H1 (cell line): ENCODE data around the gene SPSB1. TPM values are rescaled to one million over a fixed set of nuclear protein-coding genes. Genes with fewer than 3 reads are reported as not detected.

Source experiments
- CTCF ChIA-PET: fragments of 300-600 bp; sonication (Branson Sonifier 250); formaldehyde crosslinking; loops from one replicate; lab custom pipeline; 2021; ENCODE audit not compliant: partially characterized antibody; lab: Charles Lee
- POLR2A ChIA-PET: fragments of 300-600 bp; sonication (Branson Sonifier 250); formaldehyde crosslinking; loops from one replicate; lab custom pipeline; 2021; ENCODE audit warnings: inconsistent platforms; ENCODE audit not compliant: partially characterized antibody; lab: Charles Lee
- DNase-seq, 2 experiments: peaks; one replicate each; pipeline versions ENCODE4 v3.0.0 to v3.0.0-alpha.2; 2010 to 2022; ENCODE audit warnings: low spot score in 2 of 2, low read depth in 1 of 2, mixed read lengths in 1 of 2
- FAIRE-seq: peaks from 2 replicates; lab custom pipeline; 2011; peaks lifted over from hg19 to GRCh38; lab: Jason Lieb, UNC
- H2AFZ ChIP-seq: 2 replicates; pipeline ENCODE4 v1.8.1; 2012; ENCODE audit warnings: low read length, inconsistent platforms
- H2AK5ac ChIP-seq: 2 replicates; pipeline ENCODE4 v1.6.1; 2013; ENCODE audit warnings: low read depth, low read length
- H2BK120ac ChIP-seq: replicated peaks from 2 replicates; pipeline ENCODE3; 2013; ENCODE audit warnings: low read depth, low read length, inconsistent platforms
- H2BK12ac ChIP-seq: 2 replicates; pipeline ENCODE4 v1.6.1; 2013; ENCODE audit warnings: low read depth, low read length
- H2BK15ac ChIP-seq: 2 replicates; pipeline ENCODE4 v1.6.1; 2013; ENCODE audit warnings: low read length
- H2BK20ac ChIP-seq: 2 replicates; pipeline ENCODE4 v1.6.1; 2013; ENCODE audit warnings: low read length
- H2BK5ac ChIP-seq: 2 replicates; pipeline ENCODE4 v1.6.1; 2013; ENCODE audit warnings: low read depth, low read length
- H3K14ac ChIP-seq: 2 replicates; pipeline ENCODE4 v1.6.1; 2013; ENCODE audit warnings: inconsistent platforms; ENCODE audit not compliant: insufficient read length
- H3K18ac ChIP-seq: 2 replicates; pipeline ENCODE4 v1.6.1; 2013; ENCODE audit warnings: low read length; ENCODE audit errors: extremely low read depth
- H3K23ac ChIP-seq: 2 replicates; pipeline ENCODE4 v1.6.1; 2013; ENCODE audit warnings: inconsistent platforms; ENCODE audit not compliant: insufficient read length
- H3K23me2 ChIP-seq: 2 replicates; pipeline ENCODE4 v1.6.1; 2013; ENCODE audit warnings: low read depth, low read length
- H3K27ac ChIP-seq: 2 replicates; pipeline ENCODE4 v1.6.1; 2011; ENCODE audit warnings: low read depth, low read length, inconsistent platforms
- H3K27me3 ChIP-seq, 4 experiments: replicated peaks in 1 of 4; 1 replicate in 1 of 4; 2 replicates in 3 of 4; pipeline versions ENCODE4 v1.6.1 to v1.8.1; 2011 to 2013; ENCODE audit warnings: low read length in 3 of 4, mild to moderate bottlenecking in 3 of 4, inconsistent platforms in 2 of 4, mixed read lengths in 2 of 4, moderate library complexity in 1 of 4; ENCODE audit not compliant: control insufficient read depth in 3 of 4, insufficient read depth in 3 of 4; ENCODE audit errors: extremely low read depth in 1 of 4
- H3K36me3 ChIP-seq, 4 experiments: 2 replicates each; pipeline versions ENCODE4 v1.6.1 to v1.8.1; 2011 to 2013; ENCODE audit warnings: mild to moderate bottlenecking in 4 of 4, low read length in 3 of 4, moderate library complexity in 2 of 4, control low read depth in 1 of 4, inconsistent platforms in 1 of 4; ENCODE audit not compliant: insufficient read depth in 4 of 4, control insufficient read depth in 2 of 4
- H3K4ac ChIP-seq: replicated peaks from 2 replicates; pipeline ENCODE3; 2013; ENCODE audit warnings: low read length, low read depth, mixed read lengths, inconsistent platforms; ENCODE audit not compliant: insufficient read length
- H3K4me1 ChIP-seq, 4 experiments: replicated peaks in 1 of 4; 1 replicate in 1 of 4; 2 replicates in 3 of 4; pipeline versions ENCODE4 v1.6.1 to v1.8.1; 2011 to 2013; ENCODE audit warnings: low read length in 3 of 4, inconsistent platforms in 2 of 4, mixed read lengths in 1 of 4; ENCODE audit not compliant: insufficient read depth in 4 of 4, control insufficient read depth in 3 of 4
- H3K4me2 ChIP-seq, 2 experiments: 2 replicates each; pipeline versions ENCODE4 v1.6.1 to v1.8.1; 2011 to 2013; ENCODE audit warnings: low read depth in 2 of 2, low read length in 2 of 2, control low read depth in 1 of 2, inconsistent platforms in 1 of 2, mild to moderate bottlenecking in 1 of 2; ENCODE audit not compliant: insufficient read depth in 1 of 2
- H3K4me3 ChIP-seq, 4 experiments: fragments of 200-600, 300-600 bp in 1 of 4; sonication (generic), shearing (Covaris generic), sonication (Bioruptor Twin) in 1 of 4; 2 replicates each; pipeline versions ENCODE4 v1.5.1 to v1.8.1; 2011 to 2016; ENCODE audit warnings: low read length in 4 of 4, low read depth in 3 of 4, control low read depth in 2 of 4, inconsistent platforms in 2 of 4, mild to moderate bottlenecking in 2 of 4, mixed read lengths in 1 of 4, moderate library complexity in 1 of 4; ENCODE audit not compliant: insufficient read depth in 2 of 4; ENCODE audit errors: extremely low read depth in 1 of 4
- H3K56ac ChIP-seq: replicated peaks from 2 replicates; pipeline ENCODE3; 2013; ENCODE audit warnings: low read depth, mild to moderate bottlenecking, mixed read lengths, low read length, inconsistent platforms; ENCODE audit not compliant: insufficient read length
- H3K79me1 ChIP-seq: 2 replicates; pipeline ENCODE4 v1.6.1; 2013; ENCODE audit warnings: low read depth, low read length, control low read depth
- H3K79me2 ChIP-seq, 2 experiments: 2 replicates each; pipeline versions ENCODE4 v1.6.1 to v1.8.1; 2012 to 2013; ENCODE audit warnings: low read length in 2 of 2, mild to moderate bottlenecking in 2 of 2, inconsistent platforms in 1 of 2; ENCODE audit not compliant: insufficient read depth in 2 of 2, control insufficient read depth in 1 of 2
- H3K9ac ChIP-seq, 4 experiments: replicated peaks in 1 of 4; 1 replicate in 1 of 4; 2 replicates in 3 of 4; pipeline versions ENCODE4 v1.6.1 to v1.8.1; 2011 to 2013; ENCODE audit warnings: low read depth in 3 of 4, low read length in 3 of 4, control low read depth in 2 of 4, mild to moderate bottlenecking in 2 of 4, moderate library complexity in 2 of 4, inconsistent platforms in 1 of 4; ENCODE audit errors: extremely low read depth in 1 of 4
- H3K9me3 ChIP-seq, 2 experiments: 2 replicates each; pipeline versions ENCODE4 v1.6.1 to v1.8.1; 2012 to 2013; ENCODE audit warnings: mild to moderate bottlenecking in 2 of 2, moderate library complexity in 2 of 2, control low read depth in 1 of 2, inconsistent platforms in 1 of 2, low read depth in 1 of 2, low read length in 1 of 2, mixed read lengths in 1 of 2; ENCODE audit not compliant: insufficient read depth in 2 of 2
- H4K20me1 ChIP-seq, 2 experiments: replicated peaks in 1 of 2; 2 replicates each; pipeline versions ENCODE3 to v1.8.1; 2011 to 2013; ENCODE audit warnings: inconsistent platforms in 2 of 2, low read length in 2 of 2, mild to moderate bottlenecking in 1 of 2; ENCODE audit not compliant: insufficient read depth in 2 of 2, control insufficient read depth in 1 of 2
- H4K5ac ChIP-seq: 2 replicates; pipeline ENCODE4 v1.6.1; 2013; ENCODE audit warnings: low read length, low read depth, mixed read lengths, inconsistent platforms; ENCODE audit not compliant: insufficient read length
- H4K8ac ChIP-seq: 2 replicates; pipeline ENCODE4 v1.8.0; 2013; ENCODE audit warnings: mild to moderate bottlenecking, moderate library complexity, low read length, inconsistent platforms; ENCODE audit not compliant: insufficient read depth; ENCODE audit errors: extremely low read depth
- H4K91ac ChIP-seq: replicated peaks from 2 replicates; pipeline ENCODE3; 2013; ENCODE audit warnings: low read length, mixed read lengths, inconsistent platforms; ENCODE audit not compliant: insufficient read length
- BACH1 ChIP-seq: IDR thresholded peaks from 2 replicates; pipeline ENCODE4 v1.6.1; 2012; ENCODE audit warnings: low read length, improper control_type of control experiment
- CREB1 ChIP-seq: IDR thresholded peaks from 2 replicates; pipeline ENCODE4 v1.6.1; 2012; ENCODE audit warnings: inconsistent platforms
- EP300 ChIP-seq, 2 experiments: IDR thresholded peaks; 1 replicate in 1 of 2; 2 replicates in 1 of 2; pipeline ENCODE4 v1.6.1; 2011 to 2012; ENCODE audit warnings: low read depth in 2 of 2, low read length in 2 of 2, mild to moderate bottlenecking in 2 of 2, borderline replicate concordance in 1 of 2, inconsistent platforms in 1 of 2, moderate library complexity in 1 of 2
- NRF1 ChIP-seq: IDR thresholded peaks from 2 replicates; pipeline ENCODE4 v1.6.1; 2011; ENCODE audit warnings: mild to moderate bottlenecking, low read depth, low read length, improper control_type of control experiment
- PHF8 ChIP-seq: fragments of 200-600 bp; sonication (generic); conservative IDR thresholded peaks from 2 replicates; pipeline ENCODE4 v1.7.1; 2012; ENCODE audit warnings: low read depth, mild to moderate bottlenecking, inconsistent platforms, low read length, moderate library complexity
- SIN3A ChIP-seq, 2 experiments: IDR thresholded peaks in 1 of 2; conservative IDR thresholded peaks in 1 of 2; 2 replicates each; pipeline ENCODE4 v1.6.1; 2011 to 2012; ENCODE audit warnings: low read length in 2 of 2, improper control_type of control experiment in 1 of 2, low read depth in 1 of 2, mild to moderate bottlenecking in 1 of 2
- TCF12 ChIP-seq: IDR thresholded peaks from 2 replicates; pipeline ENCODE4 v1.6.1; 2011; ENCODE audit warnings: low read depth, mild to moderate bottlenecking, low read length
- WGBS, 2 experiments: shearing (Covaris generic) in 1 of 2; methylation state at CpG; one replicate each; pipeline versions ENCODE4 v1.1.6 to v1.1.7; 2013 to 2015; ENCODE audit warnings: low lambda C conversion rate in 2 of 2, mixed read lengths in 2 of 2, inconsistent platforms in 1 of 2, low coverage in 1 of 2, missing lambda C conversion rate in 1 of 2; ENCODE audit not compliant: insufficient replicate concordance in 2 of 2, insufficient coverage in 1 of 2, insufficient read length in 1 of 2; ENCODE audit errors: extremely low coverage in 1 of 2, missing lambda C conversion rate in 1 of 2; 5-methylcytosine and 5-hydroxymethylcytosine counted together
- polyA plus RNA-seq, 7 experiments: library from polyadenylated mRNA; depleted of rRNA in 3 of 7; stranded (reverse) in 5 of 7; unstranded in 2 of 7; fragments of >200 nt in 5 of 7; fragments of 200-250 nt in 2 of 7; gene quantifications; 1 replicate in 5 of 7; 2 replicates in 1 of 7; 4 replicates in 1 of 7; pipeline versions ENCODE4 v1.2.1 to v1.2.3, GENCODE V29; 2011 to 2013; ENCODE audit warnings: missing spikeins in 2 of 7, mixed read lengths in 2 of 7
- total RNA-seq: library from RNA; stranded (reverse); fragmentation: NEBNext Ultra II Directional; extraction: Animal tissue kit (Norgen Biotek cat#: 25700); gene quantifications from 2 replicates; pipeline ENCODE4 v1.2.1, GENCODE V29; 2021
- TF ChIP-seq, protein P1 (sequence below): IDR thresholded peaks from 2 replicates; pipeline ENCODE4 v1.6.1; 2011; ENCODE audit warnings: low read depth, mild to moderate bottlenecking, low read length; ENCODE audit not compliant: insufficient read depth
- TF ChIP-seq, protein P2 (sequence below): IDR thresholded peaks from 2 replicates; pipeline ENCODE4 v1.6.1; 2012; ENCODE audit warnings: inconsistent platforms

Gene SPSB1
- total and polyA plus RNA-seq, 2 of the 8 experiments (the other 6 are each of a cell fraction or from before 2014, with no cell fraction given): 5.3 to 6.4 TPM

DNA sequence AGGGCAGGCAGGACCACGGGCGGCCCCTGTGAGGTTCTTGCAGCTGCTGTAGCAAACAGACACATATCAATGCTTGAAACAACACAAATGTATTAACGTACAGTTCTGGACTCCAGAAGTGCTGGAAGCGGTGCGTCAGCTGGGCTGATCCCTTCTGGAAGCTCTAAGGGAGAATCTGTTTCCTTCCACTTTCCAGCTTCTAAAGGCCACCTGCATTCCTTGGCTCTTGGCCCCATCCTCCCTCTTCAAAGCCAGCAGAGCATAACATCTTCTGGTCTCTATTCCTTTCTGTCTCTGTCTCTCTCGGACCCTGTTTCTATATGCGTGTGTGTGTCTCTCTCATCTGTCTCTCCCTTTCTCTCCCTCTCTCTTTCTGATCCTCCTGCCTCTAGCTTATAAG, 102.3 kb downstream of the SPSB1 start:
- no peak overlapping the region for H2AFZ ChIP-seq
- H3K27ac ChIP-seq: no peak overlapping the region
- POLR2A ChIA-PET: no interaction called here
- no peak overlapping the region for H2AK5ac ChIP-seq
- no peak overlapping the region for H2BK12ac ChIP-seq
- H3K9ac ChIP-seq: no peak overlapping the region
- H3K4me1 ChIP-seq: peaks cover 0 to 5% (median under 1%) of the 10 kb centered on the region in 4 experiments; a peak in 4 of 7 replicates
- no peak overlapping the region for H3K18ac ChIP-seq
- CTCF ChIA-PET: interaction anchor here (1.1 kb wide), 2 partner anchors 8 to 128 kb away, joined by 3 read pairs; no protein-coding TSS in a partner anchor
- no peak overlapping the region for H3K4me2 ChIP-seq
- no peak overlapping the region for H3K56ac ChIP-seq
- H2BK20ac ChIP-seq: no peak overlapping the region
- no peaks in the 10 kb centered on the region for H3K79me2 ChIP-seq
- no peak overlapping the region for H2BK15ac ChIP-seq
- peaks cover 2 to 4% of the 10 kb centered on the region in 2 experiments; a peak in 1 of 4 replicates for H3K9me3 ChIP-seq
- no peak overlapping the region for H3K4me3 ChIP-seq
- H2BK5ac ChIP-seq: no peak overlapping the region
- no peak overlapping the region for H3K23ac ChIP-seq
- H3K79me1 ChIP-seq: no peaks in the 10 kb centered on the region
- H2BK120ac ChIP-seq: no peak overlapping the region
- H4K8ac ChIP-seq: no peak overlapping the region
- no peak overlapping the region for H3K14ac ChIP-seq
- no peaks in the 10 kb centered on the region for H3K23me2 ChIP-seq
- H4K91ac ChIP-seq: no peak overlapping the region
- no peaks in the 10 kb centered on the region for H3K36me3 ChIP-seq
- H3K4ac ChIP-seq: no peak overlapping the region
- WGBS, 2 experiments: 92% methylated on average over 7 of the region's 7 CpGs; no CpG with 5 or more reads in 1 of the 2 experiments
- no peak overlapping the region for H4K5ac ChIP-seq
- no peaks in the 10 kb centered on the region for H3K27me3 ChIP-seq
- FAIRE-seq (no peak), DNase-seq (no peak)
- H4K20me1 ChIP-seq: no peaks in the 10 kb centered on the region
- no peak for TF ChIP-seq EP300 (IDR thresholded peaks at IDR 0.05; ENCODE audit: borderline replicate concordance in 1 of 2, low read depth in 2 of 2, low read length in 2 of 2)
- no peak for TF ChIP-seq NRF1
- no peak for TF ChIP-seq PHF8
- no peak for TF ChIP-seq TCF12
- TF ChIP-seq, protein P1, sequence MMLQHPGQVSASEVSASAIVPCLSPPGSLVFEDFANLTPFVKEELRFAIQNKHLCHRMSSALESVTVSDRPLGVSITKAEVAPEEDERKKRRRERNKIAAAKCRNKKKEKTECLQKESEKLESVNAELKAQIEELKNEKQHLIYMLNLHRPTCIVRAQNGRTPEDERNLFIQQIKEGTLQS: no peak
- TF ChIP-seq BACH1: no peak
- TF ChIP-seq SIN3A (conservative IDR thresholded peaks at IDR 0.05 in 1 of 2, IDR thresholded peaks at IDR 0.05 in 1 of 2; ENCODE audit: low read depth in 1 of 2, low read length in 2 of 2): no peak
- no peak for TF ChIP-seq CREB1
- TF ChIP-seq, protein P2, sequence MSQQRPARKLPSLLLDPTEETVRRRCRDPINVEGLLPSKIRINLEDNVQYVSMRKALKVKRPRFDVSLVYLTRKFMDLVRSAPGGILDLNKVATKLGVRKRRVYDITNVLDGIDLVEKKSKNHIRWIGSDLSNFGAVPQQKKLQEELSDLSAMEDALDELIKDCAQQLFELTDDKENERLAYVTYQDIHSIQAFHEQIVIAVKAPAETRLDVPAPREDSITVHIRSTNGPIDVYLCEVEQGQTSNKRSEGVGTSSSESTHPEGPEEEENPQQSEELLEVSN: no peak
